Measurements from ENCODE around the gene JAK3. TPM values are rescaled to one million over a fixed set of nuclear protein-coding genes. Genes with fewer than 3 reads are reported as not detected.

Gene JAK3
- total RNA-seq, 1 donor from 2014 or later = 10.8 TPM

- Histone ChIP-seq H3K4me1 (peaks cover 17% of the 10 kb centered on the region), H3K4me3 (peak overlapping the region in 1 of 2 donors; percentile 77), H3K36me3 (peaks cover 3 to 32% of the 10 kb centered on the region in 2 donors), H3K27me3 (no peaks in the 10 kb centered on the region), H3K9me3 (no peaks in the 10 kb centered on the region), H3K27ac (no peak overlapping the region)
- TF ChIP-seq POLR2AphosphoS5 (IDR thresholded peaks at IDR 0.05; ENCODE audit: insufficient read depth in 1 of 2, low read depth in 1 of 2) (peak in 1 of 2 donors; percentile 30), CTCF (IDR thresholded peaks at IDR 0.05) (no peak), POLR2A (IDR thresholded peaks at IDR 0.05) (no peak)
- DNase-seq (ENCODE audit: extremely low spot score in 2 of 2) = no peak
- intact Hi-C loops (cut with DNase I) = loop anchor here (5.0 to 10.0 kb wide), 2 partner anchors 71 to 133 kb away; partner anchors contain the start of gene CCDC124
Observed at GRCh38 chr19:17861542-17862402, 14.0 kb upstream of the JAK3 start.

- intact Hi-C loops (cut with DNase I) = loop anchor here (5.0 to 10.0 kb wide), 2 partner anchors 71 to 134 kb away; partner anchors contain the start of gene CCDC124
- peak overlapping the region; percentile 77 to 92 for H3K4me3 ChIP-seq
- no peak for DNase-seq (ENCODE audit: extremely low spot score in 2 of 2)
- no peaks in the 10 kb centered on the region for H3K27me3 ChIP-seq
- peak overlapping the region; percentile 77 for H3K27ac ChIP-seq
- peaks cover 17% of the 10 kb centered on the region for H3K4me1 ChIP-seq
- H3K36me3 ChIP-seq = peaks cover 3 to 32% of the 10 kb centered on the region in 2 donors
- no peaks in the 10 kb centered on the region for H3K9me3 ChIP-seq
- TF ChIP-seq POLR2A (IDR thresholded peaks at IDR 0.05) (no peak), POLR2AphosphoS5 (IDR thresholded peaks at IDR 0.05; ENCODE audit: insufficient read depth in 1 of 2, low read depth in 1 of 2) (no peak), CTCF (IDR thresholded peaks at IDR 0.05) (no peak)
Observed at GRCh38 chr19:17860993-17861360, 13.2 kb upstream of the JAK3 start.

GRCh38 chr19:17860331-17860992, 12.7 kb upstream of the JAK3 start:
- Histone ChIP-seq H3K27ac (peak overlapping the region; percentile 77), H3K27me3 (no peaks in the 10 kb centered on the region), H3K36me3 (peaks cover 3 to 32% of the 10 kb centered on the region in 2 donors), H3K9me3 (no peaks in the 10 kb centered on the region), H3K4me1 (peaks cover 17% of the 10 kb centered on the region), H3K4me3 (peak overlapping the region; percentile 77 to 92)
- DNase-seq (ENCODE audit: extremely low spot score in 2 of 2) = no peak
- intact Hi-C loops (cut with DNase I) = loop anchor here (5.0 to 10.0 kb wide), 2 partner anchors 72 to 134 kb away; partner anchors contain the start of gene CCDC124
- TF ChIP-seq CTCF (IDR thresholded peaks at IDR 0.05) (no peak), POLR2AphosphoS5 (IDR thresholded peaks at IDR 0.05; ENCODE audit: insufficient read depth in 1 of 2, low read depth in 1 of 2) (no peak), POLR2A (IDR thresholded peaks at IDR 0.05) (no peak)

GRCh38 chr19:17859533-17860330, 11.9 kb upstream of the JAK3 start, which contains the start of gene RPL18A:
Gene RPL18A (plus strand): TSS chr19:17859910. CDS start chr19:17859957, 47 bp downstream.
- TF ChIP-seq POLR2AphosphoS5 (IDR thresholded peaks at IDR 0.05; ENCODE audit: insufficient read depth in 1 of 2, low read depth in 1 of 2) (peak; percentile 99), POLR2A (IDR thresholded peaks at IDR 0.05) (peak in 1 of 2 donors; percentile 91), CTCF (IDR thresholded peaks at IDR 0.05) (peak; percentile 42 to 83 (median 64))
- H3K27me3 ChIP-seq = no peaks in the 10 kb centered on the region
- H3K27ac ChIP-seq = peak within 1 kb of the TSS; percentile 77
- DNase-seq (ENCODE audit: extremely low spot score in 2 of 2) = peak; percentile 100
- intact Hi-C loops (cut with DNase I) = loop anchor here (5.0 to 10.0 kb wide), 2 partner anchors 73 to 135 kb away; partner anchors contain the start of gene CCDC124
- H3K36me3 ChIP-seq = peaks cover 3 to 32% of the 10 kb centered on the region in 2 donors
- peak within 1 kb of the TSS; percentile 77 to 92 for H3K4me3 ChIP-seq
- peaks cover 17% of the 10 kb centered on the region for H3K4me1 ChIP-seq
- no peaks in the 10 kb centered on the region for H3K9me3 ChIP-seq

All from vagina (tissue), 2 donors.